Measurements from ENCODE around the gene FRRS1L. TPM values are rescaled to one million over a fixed set of nuclear protein-coding genes. Genes with fewer than 3 reads are reported as not detected.

FRRS1L gene
- total and polyA plus RNA-seq, 2 of the 13 experiments (the other 11 are each of a cell fraction or from before 2014, with no cell fraction given): 0.02 to 0.03 TPM

GRCh38 chr9:109118808-109119438, 48.1 kb downstream of the FRRS1L start:
- peaks cover 81% of the 10 kb centered on the region for H3K4me1 ChIP-seq (ENCODE audit: insufficient read depth, low read length)
- H3K9me3 ChIP-seq (ENCODE audit: low read length): no peaks in the 10 kb centered on the region
- WGBS (ENCODE audit: low lambda C conversion rate): 1% methylated on average over 15 of the region's 29 CpGs
- H3K27me3 ChIP-seq (ENCODE audit: control insufficient read depth in 1 of 2, insufficient read depth in 2 of 2, low read length in 2 of 2): no peaks in the 10 kb centered on the region
- DNase-seq (ENCODE audit: low spot score) (peak; percentile 16), ATAC-seq (peak; percentile 6), FAIRE-seq (no peak)
- in situ Hi-C loops (cut with HindIII; ENCODE audit: extremely low pct_ligation_motif_present, low pct_unique_long_range_greater_than_20kb) (no loop called here), intact Hi-C loops (cut with micrococcal nuclease; ENCODE audit: unreplicated experiment) (loop anchor here (10.0 kb wide), 2 partner anchors 84 to 206 kb away; partner anchors contain the start of gene EPB41L4B)
- no peak overlapping the region for H2AFZ ChIP-seq (ENCODE audit: low read length)
- H3K36me3 ChIP-seq (replicated peaks in 1 of 2; ENCODE audit: control insufficient read depth in 1 of 2, insufficient read depth in 2 of 2, low read length in 2 of 2): no peaks in the 10 kb centered on the region; a peak in 1 of 5 replicates
- ChIA-PET POLR2A (interaction anchor here (1.1 to 1.6 kb wide), 10 partner anchors 8 to 83 kb away, joined by 3 to 10 read pairs (median 4); no protein-coding TSS in a partner anchor), CTCF (ENCODE audit: low intra/inter-chr PET ratio, low total read pairs) (no interaction called here)
- H3K79me2 ChIP-seq (ENCODE audit: insufficient read depth, low read length): peaks cover 55% of the 10 kb centered on the region
- peak overlapping the region; percentile 95 for H3K9ac ChIP-seq (ENCODE audit: insufficient read depth, low read depth, low read length)
- peak overlapping the region; percentile 77 for H3K27ac ChIP-seq (ENCODE audit: extremely low read length, insufficient read depth, low read length)
- peak overlapping the region; percentile 91 for H3K4me2 ChIP-seq (ENCODE audit: low read depth, low read length)
- peak overlapping the region; percentile 91 to 96 (median 95) for H3K4me3 ChIP-seq (replicated peaks in 1 of 3; ENCODE audit: insufficient read depth in 1 of 3, low read depth in 2 of 3, low read length in 3 of 3)
- BruUV-seq (replicated peaks): no TSS peak
- peaks cover 17% of the 10 kb centered on the region for H4K20me1 ChIP-seq (ENCODE audit: insufficient read depth, low read length)
- 0 out of 2 replicates have a peak, but pooled peaks have one; percentile 9 for TF ChIP-seq CSRNP1 (CRISPR knock-in tag; IDR thresholded peaks at IDR 0.05)
- TF ChIP-seq ZNF124 (CRISPR knock-in tag; IDR thresholded peaks at IDR 0.05): no peak
- no peak for TF ChIP-seq ZNF12 (CRISPR knock-in tag; IDR thresholded peaks at IDR 0.05)
- TF ChIP-seq DPF2 (CRISPR knock-in tag; IDR thresholded peaks at IDR 0.05; ENCODE audit: borderline replicate concordance, low read depth): no peak
- 0 out of 2 replicates have a peak, but pooled peaks have one; percentile 35 for TF ChIP-seq MTA1 (CRISPR knock-in tag; IDR thresholded peaks at IDR 0.05; ENCODE audit: borderline replicate concordance)
- no peak for TF ChIP-seq POGK (CRISPR knock-in tag; conservative IDR thresholded peaks at IDR 0.05)
- no peak for TF ChIP-seq ZNF557 (CRISPR knock-in tag; IDR thresholded peaks at IDR 0.05)
- TF ChIP-seq SNAI1 (CRISPR knock-in tag; IDR thresholded peaks at IDR 0.05; ENCODE audit: borderline replicate concordance): peak; percentile 33; the same call in 1 of the 2 replicates
- TF ChIP-seq BORCS8-MEF2B (CRISPR knock-in tag; IDR thresholded peaks at IDR 0.05): peak; percentile 40; the same call in 1 of the 2 replicates
- 0 out of 2 replicates have a peak, but pooled peaks have one; percentile 49 for TF ChIP-seq HOXA9 (CRISPR knock-in tag; IDR thresholded peaks at IDR 0.05; ENCODE audit: borderline replicate concordance)
- TF ChIP-seq SALL1 (CRISPR knock-in tag; IDR thresholded peaks at IDR 0.05): peak; percentile 48; the same call in 1 of the 2 replicates
- TF ChIP-seq ZNF24 (IDR thresholded peaks at IDR 0.05): no peak
- TF ChIP-seq POLR2G (IDR thresholded peaks at IDR 0.05; ENCODE audit: low read depth, low read length): no peak
- no peak for TF ChIP-seq ZNF121 (CRISPR knock-in tag; IDR thresholded peaks at IDR 0.05)
- 0 out of 2 replicates have a peak, but pooled peaks have one; percentile 11 for TF ChIP-seq ZBTB20 (CRISPR knock-in tag; IDR thresholded peaks at IDR 0.05; ENCODE audit: borderline replicate concordance, low read depth)
- no peak for TF ChIP-seq ZNF713 (CRISPR knock-in tag; IDR thresholded peaks at IDR 0.05)
- TF ChIP-seq ZNF644 (CRISPR knock-in tag; IDR thresholded peaks at IDR 0.05; ENCODE audit: low read depth): no peak
- TF ChIP-seq ZNF740 (CRISPR knock-in tag; IDR thresholded peaks at IDR 0.05): no peak
- TF ChIP-seq ZBTB33 (CRISPR knock-in tag; IDR thresholded peaks at IDR 0.05): no peak

All from HepG2 (cell line).